ENCODE data around the gene MARCOL.

DNA sequence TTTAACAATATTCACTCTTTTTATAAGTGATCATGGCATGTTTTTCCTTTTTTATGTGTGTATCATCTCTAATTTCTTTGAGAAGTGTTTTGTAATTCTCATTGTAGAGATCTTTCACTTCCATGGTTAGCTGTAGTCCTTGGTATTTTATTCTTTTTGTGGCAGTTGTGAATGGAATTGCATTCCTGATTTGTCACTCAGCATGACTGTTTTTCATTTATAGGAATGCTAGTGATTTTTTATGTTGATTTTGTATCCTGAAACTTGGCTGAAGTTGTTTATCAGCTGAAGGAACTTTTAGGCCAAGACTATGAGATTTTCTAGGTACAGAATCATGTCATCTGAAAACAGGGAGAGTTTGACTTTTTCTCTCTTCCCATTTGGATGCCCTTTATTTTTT lies 17.1 kb downstream of the MARCOL start:
- TF ChIP-seq, protein P1, sequence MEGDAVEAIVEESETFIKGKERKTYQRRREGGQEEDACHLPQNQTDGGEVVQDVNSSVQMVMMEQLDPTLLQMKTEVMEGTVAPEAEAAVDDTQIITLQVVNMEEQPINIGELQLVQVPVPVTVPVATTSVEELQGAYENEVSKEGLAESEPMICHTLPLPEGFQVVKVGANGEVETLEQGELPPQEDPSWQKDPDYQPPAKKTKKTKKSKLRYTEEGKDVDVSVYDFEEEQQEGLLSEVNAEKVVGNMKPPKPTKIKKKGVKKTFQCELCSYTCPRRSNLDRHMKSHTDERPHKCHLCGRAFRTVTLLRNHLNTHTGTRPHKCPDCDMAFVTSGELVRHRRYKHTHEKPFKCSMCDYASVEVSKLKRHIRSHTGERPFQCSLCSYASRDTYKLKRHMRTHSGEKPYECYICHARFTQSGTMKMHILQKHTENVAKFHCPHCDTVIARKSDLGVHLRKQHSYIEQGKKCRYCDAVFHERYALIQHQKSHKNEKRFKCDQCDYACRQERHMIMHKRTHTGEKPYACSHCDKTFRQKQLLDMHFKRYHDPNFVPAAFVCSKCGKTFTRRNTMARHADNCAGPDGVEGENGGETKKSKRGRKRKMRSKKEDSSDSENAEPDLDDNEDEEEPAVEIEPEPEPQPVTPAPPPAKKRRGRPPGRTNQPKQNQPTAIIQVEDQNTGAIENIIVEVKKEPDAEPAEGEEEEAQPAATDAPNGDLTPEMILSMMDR (IDR thresholded peaks at IDR 0.05; ENCODE audit: poor library complexity, severe bottlenecking): no peak
- no peak for TF ChIP-seq MXI1 (conservative IDR thresholded peaks at IDR 0.05; ENCODE audit: poor library complexity, severe bottlenecking)
